Stimulated activated CD4-positive, alpha-beta T cell treated with anti-CD3 and anti-CD28 coated beads, Interleukin-2, amount 100 ng/mL, for 4 hours (primary cell): ENCODE results near the gene SPIB.
"Not testable (repeated sequence)": the region's sequence is repeated elsewhere in the genome, so short reads cannot be mapped to it uniquely, and the experiment has no call there.

Experiments used
- DNase-seq: peaks from one replicate; pipeline ENCODE4 v3.0.0-alpha.2; 2020; ENCODE audit warnings: low read depth

SPIB gene

DNA sequence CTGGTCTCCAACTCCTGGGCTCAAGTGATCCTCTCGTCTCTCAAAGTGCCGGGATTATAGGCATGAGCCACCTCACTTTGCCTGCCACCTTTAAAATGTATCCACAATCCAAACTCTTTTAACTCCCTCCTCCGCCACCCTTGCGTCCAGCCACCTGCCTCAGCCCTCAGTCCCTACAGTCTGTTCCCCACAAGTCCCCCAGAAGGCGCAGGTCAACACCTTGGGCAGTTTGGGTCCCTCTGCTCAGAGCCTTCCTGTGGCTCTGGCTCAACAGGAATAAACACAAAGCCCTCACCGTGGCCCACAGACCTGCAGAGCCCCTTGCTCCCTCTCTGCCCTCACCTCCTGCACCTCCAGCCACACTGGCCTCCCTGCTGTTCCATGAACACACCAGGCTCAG, 50.1 kb downstream of the SPIB start:
- DNase-seq: no peak

- DNase-seq: not testable (repeated sequence)
Measured at GRCh38 chr19:50473336-50473735, 54.6 kb downstream of the SPIB start.

- no peak for DNase-seq
Measured at GRCh38 chr19:50475101-50475568, 56.4 kb downstream of the SPIB start.

DNA sequence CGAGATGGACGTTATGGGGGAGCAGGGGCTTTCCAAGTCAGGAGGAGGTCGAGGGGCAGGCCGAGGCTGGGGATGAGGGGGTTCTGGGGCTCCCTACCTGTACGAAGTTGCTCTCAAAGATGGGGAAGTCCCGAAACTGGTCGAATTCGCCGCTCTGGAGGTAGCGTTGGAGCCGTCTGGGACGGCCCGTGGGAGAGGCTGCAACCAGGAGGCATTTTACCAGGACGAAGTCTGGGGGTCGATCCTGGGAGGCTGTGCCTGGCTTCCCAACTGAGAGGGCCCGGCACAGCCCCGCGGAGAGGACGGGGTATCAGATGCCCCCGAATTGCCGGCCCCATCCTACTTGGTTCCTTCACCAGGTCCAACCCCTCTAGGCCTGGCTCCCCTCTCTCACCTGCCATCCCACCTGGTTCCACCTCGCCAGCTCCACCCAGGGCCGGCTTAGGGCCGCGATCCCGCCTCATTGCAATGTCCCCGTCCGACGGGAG, 57.0 kb downstream of the SPIB start:
- no peak for DNase-seq

- DNase-seq: peak; percentile 89
Measured at GRCh38 chr19:50476224-50476906, 57.6 kb downstream of the SPIB start, which contains the start of the genes EMC10 and GARIN5A. Gene EMC10 (plus strand): TSS chr19:50476507. CDS start chr19:50476545, 38 bp downstream. Gene GARIN5A (minus strand): TSS chr19:50476848. CDS start chr19:50476388, 460 bp downstream.

DNA sequence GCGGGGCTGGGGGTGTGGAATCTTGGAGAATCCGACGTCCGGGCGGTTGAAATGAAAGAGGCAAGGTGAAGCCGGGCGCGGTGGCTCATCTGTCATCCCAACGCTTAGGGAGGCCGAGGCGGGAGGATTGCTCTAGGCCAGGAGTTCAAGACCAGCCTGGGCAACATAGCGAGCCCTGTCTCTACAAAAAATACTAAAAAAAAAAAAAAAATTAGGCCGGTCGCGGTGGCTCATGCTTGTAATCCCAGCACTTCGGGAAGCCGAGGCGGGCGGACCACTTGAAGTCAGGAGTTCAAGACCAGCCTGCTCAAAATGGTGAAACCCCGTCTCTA, 58.1 kb downstream of the SPIB start:
- DNase-seq: no peak

GRCh38 chr19:50477751-50478515, 59.2 kb downstream of the SPIB start:
- no peak for DNase-seq

GRCh38 chr19:50478901-50479715, 60.4 kb downstream of the SPIB start:
- DNase-seq: no peak

GRCh38 chr19:50479761-50480251, 61.1 kb downstream of the SPIB start:
- DNase-seq: no peak

DNA sequence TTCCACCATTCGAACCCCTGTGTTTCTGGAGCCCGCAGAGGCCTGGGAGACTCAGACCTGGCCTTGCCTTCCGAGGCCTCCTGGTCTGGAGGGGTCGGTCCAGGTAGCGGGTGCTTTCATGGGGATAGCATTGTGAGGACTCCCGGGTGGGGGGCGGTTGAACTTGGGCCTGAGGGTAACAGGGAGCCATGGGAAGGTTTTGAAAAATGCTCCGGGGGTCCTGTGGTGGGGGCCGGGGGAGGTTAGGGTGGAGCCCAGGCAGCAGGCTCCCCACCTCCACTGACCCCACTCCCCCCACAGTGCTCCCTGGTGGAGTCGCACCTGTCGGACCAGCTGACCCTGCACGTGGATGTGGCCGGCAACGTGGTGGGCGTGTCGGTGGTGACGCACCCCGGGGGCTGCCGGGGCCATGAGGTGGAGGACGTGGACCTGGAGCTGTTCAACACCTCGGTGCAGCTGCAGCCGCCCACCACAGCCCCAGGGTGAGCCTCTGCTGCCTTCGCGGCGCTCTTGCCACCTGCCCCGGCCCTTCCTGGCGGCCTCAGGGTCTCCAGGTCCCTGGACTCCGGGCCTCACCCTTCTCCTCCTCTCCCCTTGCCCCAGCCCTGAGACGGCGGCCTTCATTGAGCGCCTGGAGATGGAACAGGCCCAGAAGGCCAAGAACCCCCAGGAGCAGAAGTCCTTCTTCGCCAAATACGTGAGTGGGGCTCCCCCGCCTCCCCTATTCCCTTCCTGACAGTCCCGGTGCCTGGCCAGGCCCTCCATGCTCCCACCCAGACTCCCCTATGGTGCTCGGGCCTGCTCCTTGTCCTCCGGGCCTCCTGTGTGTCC, 61.8 kb downstream of the SPIB start:
- DNase-seq: no peak
